HepG2 (cell line): Measurements from ENCODE around the gene TST. TPM values are rescaled to one million over a fixed set of nuclear protein-coding genes. Genes with fewer than 3 reads are reported as not detected.
A peak's percentile ranks its signal among the peaks of the same experiment; 100 is the strongest.

Source experiments
- AGO2 ChIP-seq: fragments of 200-400 bp; formaldehyde crosslinking; optimal IDR thresholded peaks from 2 replicates; pipeline ENCODE3; 2017; ENCODE audit warnings: mild to moderate bottlenecking, low read depth, low read length, moderate library complexity
- ARHGAP35 ChIP-seq: sonication (generic); formaldehyde crosslinking; IDR thresholded peaks from 2 replicates; pipeline ENCODE4 v1.9.0; 2022; ENCODE audit warnings: mild to moderate bottlenecking, inconsistent platforms, moderate library complexity, missing genetic modification reagents, borderline replicate concordance
- CCDC6 ChIP-seq: sonication (generic); formaldehyde crosslinking; IDR thresholded peaks from 2 replicates; pipeline ENCODE4 v1.8.1; 2022; ENCODE audit warnings: mild to moderate bottlenecking, missing genetic modification reagents, moderate library complexity
- CENPX ChIP-seq: sonication (generic); formaldehyde crosslinking; IDR thresholded peaks from 2 replicates; pipeline ENCODE4 v1.9.0; 2021; ENCODE audit warnings: mild to moderate bottlenecking, missing genetic modification reagents, moderate library complexity
- ERF ChIP-seq: IDR thresholded peaks from 2 replicates; pipeline ENCODE4 v1.6.1; 2018; ENCODE audit warnings: missing biosample characterization, missing genetic modification reagents
- GFI1 ChIP-seq: sonication (generic); formaldehyde crosslinking; IDR thresholded peaks from 2 replicates; pipeline ENCODE4 v1.5.0; 2020; ENCODE audit warnings: missing genetic modification reagents, mild to moderate bottlenecking, borderline replicate concordance
- HNRNPUL1 ChIP-seq: fragments of 200-400 bp; formaldehyde crosslinking; IDR thresholded peaks from 2 replicates; pipeline ENCODE4 v1.6.1; 2017; ENCODE audit warnings: low read depth, mild to moderate bottlenecking, low read length, moderate library complexity
- KLF13 ChIP-seq: sonication (generic); formaldehyde crosslinking; IDR thresholded peaks from 2 replicates; pipeline ENCODE4 v1.4.0; 2020; ENCODE audit warnings: mild to moderate bottlenecking, missing genetic modification reagents
- ONECUT2 ChIP-seq: sonication (generic); formaldehyde crosslinking; IDR thresholded peaks from 2 replicates; pipeline ENCODE4 v1.4.0; 2020; ENCODE audit warnings: missing genetic modification reagents
- PAF1 ChIP-seq: IDR thresholded peaks from 2 replicates; pipeline ENCODE4 v1.6.1; 2016; ENCODE audit warnings: missing genetic modification reagents, missing compliant biosample characterization
- POLR2A ChIP-seq, 2 experiments: IDR thresholded peaks; 2 replicates each; pipeline ENCODE4 v1.6.1; 2011; ENCODE audit warnings: low read depth in 2 of 2, low read length in 2 of 2, mild to moderate bottlenecking in 1 of 2, moderate library complexity in 1 of 2; ENCODE audit not compliant: insufficient read depth in 1 of 2
- RORA ChIP-seq: sonication (generic); formaldehyde crosslinking; IDR thresholded peaks from 2 replicates; pipeline ENCODE4 v1.5.0; 2020; ENCODE audit warnings: mild to moderate bottlenecking, missing genetic modification reagents, moderate library complexity
- SMARCC2 ChIP-seq: fragments of 450-650 bp; IDR thresholded peaks from 2 replicates; pipeline ENCODE4 v1.6.1; 2017; ENCODE audit warnings: antibody characterized with exemption, mild to moderate bottlenecking
- SMC3 ChIP-seq: IDR thresholded peaks from 2 replicates; pipeline ENCODE4 v1.6.1; 2011; ENCODE audit warnings: low read length, improper control_type of control experiment
- ZBTB21 ChIP-seq: sonication (generic); formaldehyde crosslinking; IDR thresholded peaks from 2 replicates; pipeline ENCODE4 v1.4.0; 2020; ENCODE audit warnings: missing genetic modification reagents
- ZFP36L1 ChIP-seq: sonication (generic); formaldehyde crosslinking; IDR thresholded peaks from 2 replicates; pipeline ENCODE4 v1.8.0; 2022; ENCODE audit warnings: mild to moderate bottlenecking, missing genetic modification reagents, moderate library complexity
- ZNF101 ChIP-seq: sonication (generic); formaldehyde crosslinking; IDR thresholded peaks from 2 replicates; pipeline ENCODE4 v1.4.0; 2020; ENCODE audit warnings: mild to moderate bottlenecking, low read depth, missing genetic modification reagents, borderline replicate concordance
- ZNF224 ChIP-seq: sonication (generic); formaldehyde crosslinking; IDR thresholded peaks from 2 replicates; pipeline ENCODE4 v1.5.0; 2020; ENCODE audit warnings: mild to moderate bottlenecking, missing genetic modification reagents
- ZNF441 ChIP-seq: sonication (generic); formaldehyde crosslinking; IDR thresholded peaks from 2 replicates; pipeline ENCODE4 v1.7.0; 2021; ENCODE audit warnings: missing genetic modification reagents, borderline replicate concordance
- ZNF451 ChIP-seq: sonication (generic); formaldehyde crosslinking; IDR thresholded peaks from 2 replicates; pipeline ENCODE4 v1.5.0; 2020; ENCODE audit warnings: mild to moderate bottlenecking, missing genetic modification reagents
- ZNF574 ChIP-seq: sonication (generic); formaldehyde crosslinking; IDR thresholded peaks from 2 replicates; pipeline ENCODE4 v1.4.0; 2020; ENCODE audit warnings: missing genetic modification reagents
- ZNF580 ChIP-seq: IDR thresholded peaks from 2 replicates; pipeline ENCODE4 v1.6.1; 2016; ENCODE audit warnings: low read depth, borderline replicate concordance
- ZNF652 ChIP-seq: IDR thresholded peaks from 2 replicates; pipeline ENCODE4 v1.6.1; 2016; ENCODE audit warnings: low read depth, borderline replicate concordance
- ZNF839 ChIP-seq: sonication (generic); formaldehyde crosslinking; IDR thresholded peaks from 2 replicates; pipeline ENCODE4 v1.4.0; 2020; ENCODE audit warnings: missing genetic modification reagents, mild to moderate bottlenecking, borderline replicate concordance
- ZNF850 ChIP-seq: sonication (generic); formaldehyde crosslinking; conservative IDR thresholded peaks from 2 replicates; pipeline ENCODE4 v1.9.0; 2021; ENCODE audit warnings: mild to moderate bottlenecking, missing genetic modification reagents
- polyA plus RNA-seq, 8 experiments: library from polyadenylated mRNA; depleted of rRNA in 3 of 8; stranded (reverse) in 7 of 8; unstranded in 1 of 8; fragments of >200 nt; fragmentation: Illumina TruSeq in 4 of 8; extraction: Trizol in 4 of 8; gene quantifications; 2 replicates each; pipeline versions ENCODE4 v1.2.1 to v1.2.3, GENCODE V29; 2011 to 2016; ENCODE audit warnings: low read depth in 4 of 8, missing spikeins in 1 of 8, mixed read lengths in 1 of 8; ENCODE audit not compliant: insufficient read depth in 1 of 8
- total RNA-seq, 5 experiments: library from RNA; depleted of rRNA; stranded (reverse); fragments of >200 nt; fragmentation: Illumina TruSeq; extraction: Trizol; gene quantifications; 2 replicates each; pipeline ENCODE4 v1.2.3, GENCODE V29; 2016; ENCODE audit warnings: low read depth in 1 of 5
- TF ChIP-seq, protein P1 (sequence below): IDR thresholded peaks from 2 replicates; pipeline ENCODE4 v1.6.1; 2018; ENCODE audit warnings: missing genetic modification reagents
- TF ChIP-seq, protein P2 (sequence below): IDR thresholded peaks from 2 replicates; pipeline ENCODE4 v1.6.1; 2016; ENCODE audit warnings: mild to moderate bottlenecking

TST gene
- total and polyA plus RNA-seq, 2 of the 13 experiments (the other 11 are each of a cell fraction or from before 2014, with no cell fraction given): 44.6 to 63.6 TPM

DNA sequence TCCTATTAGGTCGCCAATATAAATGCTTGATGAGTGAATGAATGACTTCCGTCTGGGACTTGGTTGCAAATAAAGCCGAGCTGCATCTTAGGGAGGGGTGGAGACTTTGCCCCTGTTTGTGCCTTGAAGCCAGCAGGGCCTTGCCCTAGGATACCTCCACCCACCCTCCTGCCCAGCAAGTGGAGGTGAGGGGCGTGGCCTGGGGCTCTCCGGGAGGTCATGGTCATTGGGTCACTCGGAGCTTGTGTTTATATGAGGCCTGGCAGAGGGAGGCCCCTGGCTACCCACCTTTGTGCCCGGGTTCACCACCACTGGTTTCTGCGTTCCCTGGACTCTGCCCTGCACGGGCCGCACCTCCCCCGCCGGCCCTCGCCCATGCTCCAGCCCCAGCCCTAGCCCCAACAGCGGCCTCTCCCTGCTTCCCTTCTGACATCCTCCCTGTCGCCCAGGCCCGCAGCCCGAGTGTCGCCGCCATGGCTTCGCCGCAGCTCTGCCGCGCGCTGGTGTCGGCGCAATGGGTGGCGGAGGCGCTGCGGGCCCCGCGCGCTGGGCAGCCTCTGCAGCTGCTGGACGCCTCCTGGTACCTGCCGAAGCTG is 4.6 kb upstream of the TST start (continued):
- TF ChIP-seq ZBTB21: no peak
- TF ChIP-seq ZNF574: no peak
- TF ChIP-seq ZFP36L1 (CRISPR knock-in tag): no peak
- TF ChIP-seq KLF13 (CRISPR knock-in tag): no peak
- TF ChIP-seq ERF: peak; percentile 35; the same call in 1 of the 2 replicates
- peak; percentile 98 for TF ChIP-seq AGO2
- TF ChIP-seq SMC3: no peak
- no peak for TF ChIP-seq ONECUT2 (CRISPR knock-in tag)
- no peak for TF ChIP-seq CCDC6 (CRISPR knock-in tag)
- TF ChIP-seq POLR2A (IDR thresholded peaks at IDR 0.05; ENCODE audit: insufficient read depth in 1 of 2, low read depth in 2 of 2, low read length in 2 of 2): peak in 1 of 2 experiments; percentile 46; a peak in 1 of 4 replicates
- no peak for TF ChIP-seq ARHGAP35 (CRISPR knock-in tag)
- no peak for TF ChIP-seq HNRNPUL1
- TF ChIP-seq ZNF101 (CRISPR knock-in tag): no peak
- peak; percentile 71; the same call in 1 of the 2 replicates for TF ChIP-seq GFI1 (CRISPR knock-in tag)
- TF ChIP-seq, protein P1, sequence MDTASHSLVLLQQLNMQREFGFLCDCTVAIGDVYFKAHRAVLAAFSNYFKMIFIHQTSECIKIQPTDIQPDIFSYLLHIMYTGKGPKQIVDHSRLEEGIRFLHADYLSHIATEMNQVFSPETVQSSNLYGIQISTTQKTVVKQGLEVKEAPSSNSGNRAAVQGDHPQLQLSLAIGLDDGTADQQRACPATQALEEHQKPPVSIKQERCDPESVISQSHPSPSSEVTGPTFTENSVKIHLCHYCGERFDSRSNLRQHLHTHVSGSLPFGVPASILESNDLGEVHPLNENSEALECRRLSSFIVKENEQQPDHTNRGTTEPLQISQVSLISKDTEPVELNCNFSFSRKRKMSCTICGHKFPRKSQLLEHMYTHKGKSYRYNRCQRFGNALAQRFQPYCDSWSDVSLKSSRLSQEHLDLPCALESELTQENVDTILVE (CRISPR knock-in tag): no peak
- no peak for TF ChIP-seq ZNF451 (CRISPR knock-in tag)
- TF ChIP-seq ZNF850: no peak
- TF ChIP-seq ZNF839 (CRISPR knock-in tag): no peak
- TF ChIP-seq ZNF441 (CRISPR knock-in tag): no peak
- TF ChIP-seq ZNF580 (CRISPR knock-in tag): no peak; the same call in 1 of the 2 replicates
- no peak for TF ChIP-seq SMARCC2
- TF ChIP-seq ZNF224 (CRISPR knock-in tag): no peak
- no peak for TF ChIP-seq ZNF652 (CRISPR knock-in tag)
- TF ChIP-seq RORA (CRISPR knock-in tag): no peak
- no peak for TF ChIP-seq CENPX (CRISPR knock-in tag)
- TF ChIP-seq PAF1 (CRISPR knock-in tag): no peak
- TF ChIP-seq, protein P2, sequence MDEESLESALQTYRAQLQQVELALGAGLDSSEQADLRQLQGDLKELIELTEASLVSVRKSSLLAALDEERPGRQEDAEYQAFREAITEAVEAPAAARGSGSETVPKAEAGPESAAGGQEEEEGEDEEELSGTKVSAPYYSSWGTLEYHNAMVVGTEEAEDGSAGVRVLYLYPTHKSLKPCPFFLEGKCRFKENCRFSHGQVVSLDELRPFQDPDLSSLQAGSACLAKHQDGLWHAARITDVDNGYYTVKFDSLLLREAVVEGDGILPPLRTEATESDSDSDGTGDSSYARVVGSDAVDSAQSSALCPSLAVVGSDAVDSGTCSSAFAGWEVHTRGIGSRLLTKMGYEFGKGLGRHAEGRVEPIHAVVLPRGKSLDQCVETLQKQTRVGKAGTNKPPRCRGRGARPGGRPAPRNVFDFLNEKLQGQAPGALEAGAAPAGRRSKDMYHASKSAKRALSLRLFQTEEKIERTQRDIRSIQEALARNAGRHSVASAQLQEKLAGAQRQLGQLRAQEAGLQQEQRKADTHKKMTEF: peak; percentile 40; the same call in 1 of the 2 replicates
